Smooth muscle cell (in vitro differentiated cells): ENCODE results near the gene NCSTN. TPM values are rescaled to one million over a fixed set of nuclear protein-coding genes. Genes with fewer than 3 reads are reported as not detected.

Experiments
- DNase-seq: peaks from one replicate; lab custom pipeline; 2025; ENCODE audit not compliant: unreplicated experiment; lab: John Stamatoyannopoulos, UW
- H2AFZ ChIP-seq: fragments of 200-600 bp; sonication (generic); 2 replicates; pipeline ENCODE4 v1.6.0; 2016; ENCODE audit warnings: antibody characterized with exemption, low read depth, mild to moderate bottlenecking
- H3F3A ChIP-seq: fragments of 200-600 bp; sonication (generic); 2 replicates; pipeline ENCODE4 v1.6.0; 2017; ENCODE audit warnings: antibody characterized with exemption, low read depth
- H3K27ac ChIP-seq: fragments of 200-600 bp; sonication (generic); 2 replicates; pipeline ENCODE4 v1.5.1; 2016; ENCODE audit warnings: low read depth, mild to moderate bottlenecking
- H3K27me3 ChIP-seq: fragments of 200-600 bp; sonication (generic); 2 replicates; pipeline ENCODE4 v1.6.1; 2016; ENCODE audit warnings: low read depth, mild to moderate bottlenecking
- H3K36me3 ChIP-seq: fragments of 200-600 bp; sonication (generic); 2 replicates; pipeline ENCODE4 v1.5.1; 2016; ENCODE audit warnings: low read depth
- H3K4me1 ChIP-seq: fragments of 200-600 bp; sonication (generic); 2 replicates; pipeline ENCODE4 v1.5.1; 2016; ENCODE audit warnings: low read depth
- H3K4me2 ChIP-seq: fragments of 200-600 bp; sonication (generic); 2 replicates; pipeline ENCODE4 v1.6.0; 2016; ENCODE audit warnings: mild to moderate bottlenecking
- H3K4me3 ChIP-seq: fragments of 200-600 bp; sonication (generic); 2 replicates; pipeline ENCODE4 v1.5.1; 2016; ENCODE audit warnings: mild to moderate bottlenecking
- H3K79me2 ChIP-seq: fragments of 200-600 bp; sonication (generic); 2 replicates; pipeline ENCODE4 v1.6.0; 2016; ENCODE audit warnings: low read depth, mild to moderate bottlenecking
- H3K9ac ChIP-seq: fragments of 200-600 bp; sonication (generic); 2 replicates; pipeline ENCODE4 v1.6.0; 2016; ENCODE audit warnings: low read depth
- H3K9me3 ChIP-seq: fragments of 200-600 bp; sonication (generic); replicated peaks from 2 replicates; pipeline ENCODE4 v1.5.1; 2016; ENCODE audit warnings: low read depth
- H4K20me1 ChIP-seq: fragments of 200-600 bp; sonication (generic); 2 replicates; pipeline ENCODE4 v1.6.0; 2016; ENCODE audit warnings: low read depth
- CTCF ChIP-seq: fragments of 200-600 bp; sonication (generic); IDR thresholded peaks from 2 replicates; pipeline ENCODE4 v1.5.1; 2017; ENCODE audit warnings: borderline replicate concordance, mild to moderate bottlenecking, antibody characterized with exemption; ENCODE audit not compliant: insufficient read depth, poor library complexity, severe bottlenecking
- WGBS: methylation state at CpG from one replicate; pipeline ENCODE4 v1.1.7; 2016; ENCODE audit warnings: low lambda C conversion rate; 5-methylcytosine and 5-hydroxymethylcytosine counted together
- polyA plus RNA-seq: library from polyadenylated mRNA; unstranded; fragments of >200 nt; fragmentation: Nextera tagmentation; extraction: Ambion mirVana; gene quantifications from 2 replicates; pipeline ENCODE4 v1.2.1, GENCODE V29; 2016
- total RNA-seq: library from RNA; depleted of rRNA; stranded (reverse); fragments of >200 nt; gene quantifications from 2 replicates; pipeline ENCODE4 v1.2.3, GENCODE V29; 2014

The NCSTN gene
- total and polyA plus RNA-seq, 2 experiments from 2014 or later: 73.4 to 81.4 TPM

- 88% methylated on average over 1 of the region's 1 CpG for WGBS
Measured at GRCh38 chr1:160369087-160369486, 25.9 kb downstream of the NCSTN start.

DNA sequence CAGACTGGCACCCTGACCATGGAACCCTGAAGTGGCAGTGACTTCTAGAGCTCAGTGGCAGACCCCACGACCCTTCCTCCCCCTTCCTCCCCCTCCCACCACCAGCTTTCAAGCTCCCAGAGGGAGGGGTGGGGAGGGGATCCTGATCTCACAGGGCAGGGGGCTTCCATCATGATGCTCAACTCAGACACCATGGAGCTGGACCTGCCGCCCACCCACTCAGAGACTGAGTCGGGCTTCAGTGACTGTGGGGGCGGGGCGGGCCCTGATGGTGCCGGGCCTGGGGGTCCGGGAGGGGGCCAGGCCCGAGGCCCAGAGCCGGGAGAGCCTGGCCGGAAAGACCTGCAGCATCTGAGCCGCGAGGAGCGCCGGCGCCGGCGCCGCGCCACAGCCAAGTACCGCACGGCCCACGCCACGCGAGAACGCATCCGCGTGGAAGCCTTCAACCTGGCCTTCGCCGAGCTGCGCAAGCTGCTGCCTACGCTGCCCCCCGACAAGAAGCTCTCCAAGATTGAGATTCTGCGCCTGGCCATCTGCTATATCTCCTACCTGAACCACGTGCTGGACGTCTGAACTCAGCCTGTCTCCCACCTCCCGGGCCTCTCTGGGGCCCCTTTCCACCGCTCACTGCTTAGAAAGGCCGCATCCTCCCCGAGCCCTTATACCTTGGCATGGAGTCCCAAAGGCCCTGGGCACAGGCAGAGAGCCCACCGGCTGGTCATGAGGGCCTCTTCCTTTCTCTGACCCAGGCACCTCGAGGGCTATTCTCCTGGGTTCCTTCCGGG is 27.6 kb downstream of the NCSTN start:
- DNase-seq: no peak
- Histone ChIP-seq H2AFZ (no peak overlapping the region), H3K4me2 (no peak overlapping the region), H3K4me3 (no peak overlapping the region), H4K20me1 (no peaks in the 10 kb centered on the region), H3K4me1 (peaks cover 4% of the 10 kb centered on the region), H3K79me2 (no peaks in the 10 kb centered on the region), H3K36me3 (no peaks in the 10 kb centered on the region), H3F3A (no peaks in the 10 kb centered on the region), H3K27ac (no peak overlapping the region), H3K9me3 (no peaks in the 10 kb centered on the region), H3K9ac (no peak overlapping the region), H3K27me3 (no peaks in the 10 kb centered on the region)
- TF ChIP-seq CTCF: no peak
- WGBS: 92% methylated on average over 39 of the region's 42 CpGs

More at GRCh38 chr1:160369087-160369486, 25.9 kb downstream of the NCSTN start:
- no peak for DNase-seq
- Histone ChIP-seq H3F3A (no peaks in the 10 kb centered on the region), H3K4me3 (no peak overlapping the region), H3K27ac (no peak overlapping the region), H3K36me3 (no peaks in the 10 kb centered on the region), H3K4me2 (no peak overlapping the region), H3K79me2 (no peaks in the 10 kb centered on the region), H3K4me1 (no peaks in the 10 kb centered on the region), H2AFZ (no peak overlapping the region), H4K20me1 (no peaks in the 10 kb centered on the region), H3K9me3 (no peaks in the 10 kb centered on the region), H3K9ac (no peak overlapping the region), H3K27me3 (no peaks in the 10 kb centered on the region)
- TF ChIP-seq CTCF: no peak

DNA sequence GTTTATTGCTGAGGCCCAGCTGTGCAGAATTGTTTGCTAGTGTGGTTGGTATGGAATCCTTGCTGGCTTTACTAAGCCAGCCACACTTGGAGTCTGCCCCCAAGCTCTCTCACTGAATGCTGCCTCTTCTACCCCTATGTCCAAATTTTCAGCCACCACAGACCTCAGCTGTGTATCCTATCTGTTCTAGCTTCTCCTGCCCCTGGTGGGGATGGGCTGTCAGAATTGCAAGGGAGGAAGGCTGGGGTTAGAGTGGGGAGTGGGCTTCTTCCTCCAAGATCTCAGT is 28.1 kb downstream of the NCSTN start:
- Histone ChIP-seq H2AFZ (no peak overlapping the region), H3F3A (no peaks in the 10 kb centered on the region), H3K36me3 (no peaks in the 10 kb centered on the region), H3K9ac (no peak overlapping the region), H3K4me3 (no peak overlapping the region), H3K4me2 (no peak overlapping the region), H3K79me2 (no peaks in the 10 kb centered on the region), H3K9me3 (no peaks in the 10 kb centered on the region), H3K27ac (no peak overlapping the region), H4K20me1 (no peaks in the 10 kb centered on the region), H3K27me3 (no peaks in the 10 kb centered on the region), H3K4me1 (peaks cover 9% of the 10 kb centered on the region)
- TF ChIP-seq CTCF: no peak
- DNase-seq: no peak

GRCh38 chr1:160371756-160372155 is 28.6 kb downstream of the NCSTN start:
- TF ChIP-seq CTCF: no peak
- Histone ChIP-seq H3K79me2 (no peaks in the 10 kb centered on the region), H3K27ac (no peak overlapping the region), H3K4me3 (no peak overlapping the region), H3F3A (no peaks in the 10 kb centered on the region), H3K9me3 (no peaks in the 10 kb centered on the region), H3K27me3 (no peaks in the 10 kb centered on the region), H3K4me1 (peaks cover 10% of the 10 kb centered on the region), H3K4me2 (no peak overlapping the region), H4K20me1 (no peaks in the 10 kb centered on the region), H3K36me3 (no peaks in the 10 kb centered on the region), H2AFZ (no peak overlapping the region), H3K9ac (no peak overlapping the region)
- 89% methylated on average over 4 of the region's 4 CpGs for WGBS
- no peak for DNase-seq
